Esophagus muscularis mucosa (tissue), 4 donors: Measurements from ENCODE around the gene NR4A3. TPM values are rescaled to one million over a fixed set of nuclear protein-coding genes. Genes with fewer than 3 reads are reported as not detected.

Experiments used
- DNase-seq: peaks from one replicate; pipeline ENCODE4 v3.0.0-alpha.2; 2017; ENCODE audit errors: extremely low spot score
- H3K27ac ChIP-seq, 4 donors: fragments of 200-600 bp; sonication (generic); replicated peaks in 1 of 4; 1 replicate in 3 of 4; 2 replicates in 1 of 4; pipeline ENCODE4 v1.5.1; 2016 to 2019; ENCODE audit warnings: mild to moderate bottlenecking in 1 of 4
- H3K27me3 ChIP-seq, 4 donors: fragments of 200-600 bp; sonication (generic); one replicate each; pipeline versions ENCODE4 v1.5.1 to v1.6.0; 2016 to 2019
- H3K36me3 ChIP-seq, 4 donors: fragments of 200-600 bp; sonication (generic); one replicate each; pipeline ENCODE4 v1.5.1; 2016 to 2019
- H3K4me1 ChIP-seq, 4 donors: fragments of 200-600 bp; sonication (generic); one replicate each; pipeline ENCODE4 v1.5.1; 2016 to 2019
- H3K4me3 ChIP-seq, 4 donors: fragments of 200-600 bp; sonication (generic); 1 replicate in 2 of 4; 2 replicates in 2 of 4; pipeline ENCODE4 v1.5.1; 2016 to 2019; ENCODE audit warnings: mild to moderate bottlenecking in 4 of 4, moderate library complexity in 1 of 4
- H3K9me3 ChIP-seq, 4 donors: fragments of 200-600 bp; sonication (generic); 1 replicate in 3 of 4; 2 replicates in 1 of 4; pipeline ENCODE4 v1.5.1; 2016 to 2019
- CTCF ChIP-seq, 3 experiments: fragments of 200-600 bp in 2 of 3; fragments of 450-650 bp in 1 of 3; sonication (generic) in 2 of 3; IDR thresholded peaks; one replicate each; pipeline ENCODE4 v1.5.1; 2017 to 2019; ENCODE audit warnings: antibody characterized with exemption in 3 of 3, mild to moderate bottlenecking in 2 of 3, moderate library complexity in 1 of 3
- EP300 ChIP-seq: sonication (generic); formaldehyde crosslinking; IDR thresholded peaks from one replicate; pipeline ENCODE4 v1.6.1; 2017; ENCODE audit warnings: antibody characterized with exemption
- POLR2A ChIP-seq: fragments of 450-650 bp; IDR thresholded peaks from one replicate; pipeline ENCODE4 v1.6.1; 2017; ENCODE audit warnings: antibody characterized with exemption, moderate library complexity, mild to moderate bottlenecking, low read depth
- POLR2AphosphoS5 ChIP-seq, 2 donors: sonication (generic); formaldehyde crosslinking; IDR thresholded peaks; one replicate each; pipeline ENCODE4 v1.6.1; 2017; ENCODE audit warnings: antibody characterized with exemption in 2 of 2
- WGBS: methylation state at CpG from one replicate; pipeline ENCODE4 v1.1.5; 2018; 5-methylcytosine and 5-hydroxymethylcytosine counted together
- intact Hi-C: fragments of 100-400 bp; cut with DNase I; formaldehyde crosslinking; loops from one replicate; pipeline ENCODE4 v1.15.1; 2023
- total RNA-seq, 4 donors: library from RNA; depleted of rRNA; stranded (reverse); fragments of >200 nt; gene quantifications; one replicate each; pipeline versions ENCODE4 v1.1.0 to v1.2.1, GENCODE V29; 2016

NR4A3 gene
- total RNA-seq, 4 donors from 2014 or later = 1.2 to 17.4 (median 1.9) TPM

GRCh38 chr9:99858087-99858486, 36.4 kb downstream of the NR4A3 start:
- Histone ChIP-seq H3K27ac (no peak overlapping the region), H3K9me3 (no peaks in the 10 kb centered on the region), H3K36me3 (no peaks in the 10 kb centered on the region), H3K27me3 (no peaks in the 10 kb centered on the region), H3K4me3 (no peak overlapping the region), H3K4me1 (peaks cover 0 to 4% (median 0%) of the 10 kb centered on the region in 4 donors)
- DNase-seq = no peak
- intact Hi-C loops = no loop called here
- TF ChIP-seq POLR2A (no peak), CTCF (IDR thresholded peaks at IDR 0.05) (no peak), EP300 (no peak), POLR2AphosphoS5 (IDR thresholded peaks at IDR 0.05) (no peak)
- WGBS = 96% methylated on average over 3 of the region's 3 CpGs

- no peak for DNase-seq
- WGBS = 74% methylated on average over 5 of the region's 5 CpGs
- no peak for TF ChIP-seq CTCF (IDR thresholded peaks at IDR 0.05)
- no peak for TF ChIP-seq EP300
- TF ChIP-seq POLR2AphosphoS5 (IDR thresholded peaks at IDR 0.05) = no peak
- TF ChIP-seq POLR2A = no peak
- Histone ChIP-seq H3K9me3 (no peaks in the 10 kb centered on the region), H3K4me3 (no peak overlapping the region), H3K4me1 (peaks cover 0 to 4% (median 0%) of the 10 kb centered on the region in 4 donors), H3K27me3 (no peaks in the 10 kb centered on the region), H3K36me3 (peaks cover 0 to 10% (median 0%) of the 10 kb centered on the region in 4 donors), H3K27ac (no peak overlapping the region)
- intact Hi-C loops = no loop called here
Observed at GRCh38 chr9:99859243-99859980, 37.7 kb downstream of the NR4A3 start.

GRCh38 chr9:99860266-99860665, 38.6 kb downstream of the NR4A3 start:
- WGBS = 50% methylated on average over 1 of the region's 1 CpG
- no peaks in the 10 kb centered on the region for H3K9me3 ChIP-seq
- H3K27ac ChIP-seq = no peak overlapping the region
- H3K36me3 ChIP-seq = peaks cover 0 to 11% (median 0%) of the 10 kb centered on the region in 4 donors
- no peak overlapping the region for H3K4me3 ChIP-seq
- H3K4me1 ChIP-seq = peaks cover 0 to 4% (median 0%) of the 10 kb centered on the region in 4 donors
- TF ChIP-seq POLR2AphosphoS5 (IDR thresholded peaks at IDR 0.05) (no peak), POLR2A (no peak), EP300 (no peak), CTCF (IDR thresholded peaks at IDR 0.05) (no peak)
- no peak for DNase-seq
- intact Hi-C loops = no loop called here
- no peaks in the 10 kb centered on the region for H3K27me3 ChIP-seq

GRCh38 chr9:99863955-99864354, 42.3 kb downstream of the NR4A3 start:
- no peaks in the 10 kb centered on the region for H3K4me1 ChIP-seq
- WGBS = 82% methylated on average over 2 of the region's 2 CpGs
- intact Hi-C loops = no loop called here

More at GRCh38 chr9:99863955-99864354, 42.3 kb downstream of the NR4A3 start:
- no peak for TF ChIP-seq POLR2A
- TF ChIP-seq POLR2AphosphoS5 (IDR thresholded peaks at IDR 0.05) = no peak
- TF ChIP-seq CTCF (IDR thresholded peaks at IDR 0.05) = no peak
- TF ChIP-seq EP300 = no peak
- H3K4me3 ChIP-seq = no peak overlapping the region
- H3K36me3 ChIP-seq = peaks cover 0 to 11% (median 0%) of the 10 kb centered on the region in 4 donors
- H3K27ac ChIP-seq = no peak overlapping the region
- no peaks in the 10 kb centered on the region for H3K27me3 ChIP-seq
- H3K9me3 ChIP-seq = no peaks in the 10 kb centered on the region
- no peak for DNase-seq
